ENCODE results near the gene VIL1. TPM values are rescaled to one million over a fixed set of nuclear protein-coding genes. Genes with fewer than 3 reads are reported as not detected.

The VIL1 gene
- total and polyA plus RNA-seq, 2 of the 8 experiments (the other 6 are each of a cell fraction or from before 2014, with no cell fraction given): 6.2 to 7.0 TPM

GRCh38 chr2:218375212-218375611 lies 43.7 kb upstream of the VIL1 start:
- Histone ChIP-seq H3K79me1 (ENCODE audit: low read depth, low read length) (no peaks in the 10 kb centered on the region), H3K23me2 (ENCODE audit: low read depth, low read length) (no peaks in the 10 kb centered on the region), H2BK120ac (replicated peaks; ENCODE audit: low read depth, low read length) (no peak overlapping the region), H3K79me2 (ENCODE audit: control insufficient read depth in 1 of 2, insufficient read depth in 2 of 2, low read length in 2 of 2) (no peaks in the 10 kb centered on the region), H4K20me1 (replicated peaks in 1 of 2; ENCODE audit: control insufficient read depth in 1 of 2, insufficient read depth in 2 of 2, low read length in 2 of 2) (no peaks in the 10 kb centered on the region), H2BK20ac (ENCODE audit: low read length) (no peak overlapping the region), H2BK12ac (ENCODE audit: low read depth, low read length) (no peak overlapping the region), H3K36me3 (ENCODE audit: control insufficient read depth in 2 of 4, insufficient read depth in 4 of 4, low read length in 3 of 4) (no peaks in the 10 kb centered on the region), H4K8ac (ENCODE audit: extremely low read depth, insufficient read depth, low read length) (no peak overlapping the region), H3K27ac (ENCODE audit: low read depth, low read length) (no peak overlapping the region), H3K23ac (ENCODE audit: insufficient read length) (no peak overlapping the region), H3K9me3 (ENCODE audit: insufficient read depth in 2 of 2, low read depth in 1 of 2, low read length in 1 of 2) (no peaks in the 10 kb centered on the region), H2BK5ac (ENCODE audit: low read depth, low read length) (no peak overlapping the region), H2AK5ac (ENCODE audit: low read depth, low read length) (no peak overlapping the region), H3K14ac (ENCODE audit: insufficient read length) (no peak overlapping the region), H3K4me2 (ENCODE audit: insufficient read depth in 1 of 2, low read depth in 2 of 2, low read length in 2 of 2) (no peak overlapping the region), H3K27me3 (replicated peaks in 1 of 4; ENCODE audit: control insufficient read depth in 3 of 4, extremely low read depth in 1 of 4, insufficient read depth in 3 of 4, low read length in 3 of 4) (no peaks in the 10 kb centered on the region), H2BK15ac (ENCODE audit: low read length) (no peak overlapping the region), H3K9ac (replicated peaks in 1 of 4; ENCODE audit: extremely low read depth in 1 of 4, low read depth in 3 of 4, low read length in 3 of 4) (no peak overlapping the region), H4K91ac (replicated peaks; ENCODE audit: insufficient read length, low read length) (no peak overlapping the region), H2AFZ (ENCODE audit: low read length) (no peak overlapping the region), H4K5ac (ENCODE audit: insufficient read length, low read depth, low read length) (no peak overlapping the region), H3K18ac (ENCODE audit: extremely low read depth, low read length) (no peak overlapping the region), H3K4me3 (ENCODE audit: extremely low read depth in 1 of 4, insufficient read depth in 2 of 4, low read depth in 3 of 4, low read length in 4 of 4) (no peak overlapping the region), H3K56ac (replicated peaks; ENCODE audit: insufficient read length, low read depth, low read length) (no peak overlapping the region), H3K4ac (replicated peaks; ENCODE audit: insufficient read length, low read depth, low read length) (no peak overlapping the region), H3K4me1 (replicated peaks in 1 of 4; ENCODE audit: control insufficient read depth in 3 of 4, insufficient read depth in 4 of 4, low read length in 3 of 4) (no peaks in the 10 kb centered on the region)
- TF ChIP-seq PHF8 (conservative IDR thresholded peaks at IDR 0.05; ENCODE audit: low read depth, low read length) (no peak), RFX5 (IDR thresholded peaks at IDR 0.05; ENCODE audit: borderline replicate concordance, low read depth, low read length) (no peak), EZH2 (IDR thresholded peaks at IDR 0.05; ENCODE audit: low read depth, low read length, severe bottlenecking) (no peak), POU5F1 (IDR thresholded peaks at IDR 0.05; ENCODE audit: low read depth, low read length) (no peak), NRF1 (IDR thresholded peaks at IDR 0.05; ENCODE audit: low read depth, low read length) (no peak), BCL11A (IDR thresholded peaks at IDR 0.05; ENCODE audit: low read depth in 2 of 2, low read length in 2 of 2) (no peak), HDAC2 (IDR thresholded peaks at IDR 0.05; ENCODE audit: borderline replicate concordance in 1 of 2, low read depth in 2 of 2, low read length in 2 of 2) (no peak), CBX5 (IDR thresholded peaks at IDR 0.05; ENCODE audit: low read depth, low read length) (no peak), POLR2AphosphoS5 (IDR thresholded peaks at IDR 0.05; ENCODE audit: low read depth, low read length) (no peak), KDM5A (IDR thresholded peaks at IDR 0.05; ENCODE audit: low read length) (no peak), MAFK (IDR thresholded peaks at IDR 0.05; ENCODE audit: low read depth, low read length) (no peak)
- ChIA-PET CTCF (ENCODE audit: partially characterized antibody) (interaction anchor here (0.6 to 1.1 kb wide), 2 partner anchors 81 to 138 kb away, joined by 3 read pairs; no protein-coding TSS in a partner anchor), POLR2A (ENCODE audit: partially characterized antibody) (interaction anchor here (1.4 kb wide), 1 partner anchor 9 kb away, joined by 4 read pairs; no protein-coding TSS in a partner anchor)
- WGBS, 2 experiments (ENCODE audit: extremely low coverage in 1 of 2, insufficient coverage in 1 of 2, insufficient read length in 1 of 2, insufficient replicate concordance in 2 of 2, low coverage in 1 of 2, low lambda C conversion rate in 2 of 2, missing lambda C conversion rate in 1 of 2): 86% methylated on average over 2 of the region's 2 CpGs; no CpG with 5 or more reads in 1 of the 2 experiments
- DNase-seq (ENCODE audit: low read depth in 1 of 2, low spot score in 2 of 2) (no peak), FAIRE-seq (no peak)
